WI38 (cell line): Measurements from ENCODE around the gene MPST.

Experiments used
- H3K4me3 ChIP-seq: 2 replicates; pipeline ENCODE4 v1.5.1; 2011; ENCODE audit warnings: low read depth, mild to moderate bottlenecking, control low read depth, low read length
- TF ChIP-seq, protein P1 (sequence below): IDR thresholded peaks from 2 replicates; pipeline ENCODE4 v1.5.1; 2012; ENCODE audit warnings: low read depth, mild to moderate bottlenecking, control low read depth, low read length

Gene MPST

DNA sequence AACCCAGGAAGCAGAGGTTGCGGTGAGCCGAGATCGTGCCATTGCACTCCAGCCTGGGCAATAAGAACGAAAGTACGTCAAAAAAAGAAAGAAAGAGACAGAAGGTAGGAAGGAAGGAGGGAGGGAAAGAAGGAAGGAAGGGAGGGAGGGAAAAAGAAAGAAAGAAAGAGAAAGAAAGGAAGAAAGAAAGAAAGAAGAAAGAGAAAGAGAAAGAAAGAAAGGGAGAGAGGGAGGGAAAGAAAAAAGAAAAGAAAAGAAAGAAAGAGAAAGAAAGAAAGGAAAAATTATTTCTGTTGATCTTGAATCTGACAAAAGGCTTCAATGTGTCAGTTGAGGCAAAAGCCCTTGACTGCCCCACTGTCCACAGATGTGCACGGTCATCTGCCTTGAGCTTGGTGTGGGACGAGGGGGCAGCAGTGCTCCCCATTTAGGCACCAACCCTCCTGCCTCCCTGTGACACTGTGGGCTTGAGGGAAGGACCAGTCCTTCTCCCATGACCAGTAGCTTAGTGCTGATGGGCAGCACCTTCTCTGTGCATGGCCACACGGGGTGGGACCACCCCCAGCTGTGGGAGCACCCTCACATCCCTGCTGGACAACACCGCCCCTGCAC is 56.4 kb downstream of the MPST start:
- TF ChIP-seq, protein P1, sequence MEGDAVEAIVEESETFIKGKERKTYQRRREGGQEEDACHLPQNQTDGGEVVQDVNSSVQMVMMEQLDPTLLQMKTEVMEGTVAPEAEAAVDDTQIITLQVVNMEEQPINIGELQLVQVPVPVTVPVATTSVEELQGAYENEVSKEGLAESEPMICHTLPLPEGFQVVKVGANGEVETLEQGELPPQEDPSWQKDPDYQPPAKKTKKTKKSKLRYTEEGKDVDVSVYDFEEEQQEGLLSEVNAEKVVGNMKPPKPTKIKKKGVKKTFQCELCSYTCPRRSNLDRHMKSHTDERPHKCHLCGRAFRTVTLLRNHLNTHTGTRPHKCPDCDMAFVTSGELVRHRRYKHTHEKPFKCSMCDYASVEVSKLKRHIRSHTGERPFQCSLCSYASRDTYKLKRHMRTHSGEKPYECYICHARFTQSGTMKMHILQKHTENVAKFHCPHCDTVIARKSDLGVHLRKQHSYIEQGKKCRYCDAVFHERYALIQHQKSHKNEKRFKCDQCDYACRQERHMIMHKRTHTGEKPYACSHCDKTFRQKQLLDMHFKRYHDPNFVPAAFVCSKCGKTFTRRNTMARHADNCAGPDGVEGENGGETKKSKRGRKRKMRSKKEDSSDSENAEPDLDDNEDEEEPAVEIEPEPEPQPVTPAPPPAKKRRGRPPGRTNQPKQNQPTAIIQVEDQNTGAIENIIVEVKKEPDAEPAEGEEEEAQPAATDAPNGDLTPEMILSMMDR: no peak

DNA sequence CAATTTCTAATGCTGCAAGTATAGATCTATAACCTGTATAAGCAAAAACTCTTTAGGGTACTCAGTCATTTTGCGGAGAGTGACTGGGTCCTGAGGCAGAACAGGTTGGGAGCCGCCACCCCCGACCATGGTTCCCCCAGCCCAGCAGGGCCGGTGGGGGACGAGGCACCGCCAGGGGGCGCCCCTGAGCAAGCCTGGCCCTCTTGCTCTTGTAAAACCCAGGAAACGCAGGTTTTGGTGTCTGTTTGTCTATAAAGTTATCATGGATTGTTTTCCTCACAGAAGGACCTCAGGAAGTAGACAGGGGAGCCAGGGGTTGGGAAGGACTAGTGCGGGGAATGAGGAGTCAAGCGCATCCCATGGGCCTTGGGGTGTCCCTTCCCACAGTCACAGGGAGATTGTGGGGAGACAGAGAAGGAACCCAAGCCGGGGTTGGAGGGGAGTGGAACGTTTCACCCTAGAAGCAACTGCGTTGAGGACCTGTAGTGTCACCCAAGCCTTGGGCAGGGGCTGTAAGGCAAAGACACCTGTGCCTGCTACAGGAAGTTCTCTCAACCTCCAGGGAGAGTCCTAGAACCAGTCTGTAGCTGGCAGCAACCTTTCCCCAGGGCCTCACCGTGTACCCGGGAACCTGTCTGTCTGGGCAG is 58.4 kb downstream of the MPST start:
- H3K4me3 ChIP-seq: no peak overlapping the region
- TF ChIP-seq, protein P1: peak; percentile 98

More for the DNA sequence above, 56.4 kb downstream of the MPST start:
- no peak overlapping the region for H3K4me3 ChIP-seq

DNA sequence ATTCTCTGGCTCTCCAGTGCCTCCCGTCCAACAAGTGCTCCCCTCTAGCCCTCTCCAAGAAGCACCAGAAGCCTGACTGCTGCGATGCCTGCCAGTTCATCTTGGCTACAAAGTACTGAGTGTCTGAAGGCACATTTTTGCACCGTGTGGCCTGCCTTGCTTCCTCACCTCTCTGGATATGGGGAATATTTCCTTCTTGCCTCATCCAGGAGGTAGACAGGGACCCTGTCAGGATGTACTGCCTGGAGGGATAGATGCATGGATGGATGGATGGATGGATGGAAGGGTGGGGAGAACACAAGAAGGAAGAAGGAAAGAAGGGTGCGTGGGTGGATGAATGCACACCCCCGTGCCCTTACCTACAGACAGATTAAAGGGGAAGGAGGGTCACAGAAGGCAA is 59.6 kb downstream of the MPST start:
- TF ChIP-seq, protein P1: no peak

More for the DNA sequence above, 59.6 kb downstream of the MPST start:
- H3K4me3 ChIP-seq: no peak overlapping the region
